Activated T-helper 1 cell treated with Interleukin-2 at 50 U/mL for 16 hours (primary cell): ENCODE data around the gene RTP2.

Source experiments
- DNase-seq: peaks from one replicate; pipeline ENCODE4 v3.0.0-alpha.2; 2020; ENCODE audit warnings: low read depth

Gene RTP2, protein sequence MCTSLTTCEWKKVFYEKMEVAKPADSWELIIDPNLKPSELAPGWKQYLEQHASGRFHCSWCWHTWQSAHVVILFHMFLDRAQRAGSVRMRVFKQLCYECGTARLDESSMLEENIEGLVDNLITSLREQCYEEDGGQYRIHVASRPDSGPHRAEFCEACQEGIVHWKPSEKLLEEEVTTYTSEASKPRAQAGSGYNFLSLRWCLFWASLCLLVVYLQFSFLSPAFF

DNA sequence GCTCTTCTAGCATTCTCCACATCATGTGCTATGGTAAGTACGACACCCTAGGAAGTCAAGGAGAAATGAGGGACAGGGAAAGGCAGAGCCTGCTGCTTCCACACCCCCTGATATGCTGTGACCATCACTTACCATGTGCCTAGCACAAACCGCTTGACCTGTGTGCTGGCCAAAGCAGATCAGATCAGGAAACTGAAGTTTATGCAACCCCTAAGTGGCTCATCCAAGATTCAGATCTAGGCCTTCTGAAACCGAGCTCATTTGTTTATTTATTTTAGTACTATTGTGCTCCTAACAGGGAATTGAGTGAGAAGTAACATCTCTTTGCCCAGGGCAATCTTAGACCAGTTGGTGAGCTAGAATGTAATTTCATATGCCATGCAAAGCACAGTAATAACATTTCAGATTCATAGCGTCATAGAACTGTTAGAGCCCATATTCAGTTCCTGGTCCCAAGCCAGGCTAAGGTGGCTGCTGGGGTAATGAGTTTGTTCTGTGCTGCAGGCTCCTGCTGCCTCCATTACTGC, at the start of gene RTP2:
RTP2 (minus strand) TSS at position 51 of the 527 bp plus-strand sequence. CDS start 429 bp downstream, outside the sequence.
- DNase-seq, result no peak

DNA sequence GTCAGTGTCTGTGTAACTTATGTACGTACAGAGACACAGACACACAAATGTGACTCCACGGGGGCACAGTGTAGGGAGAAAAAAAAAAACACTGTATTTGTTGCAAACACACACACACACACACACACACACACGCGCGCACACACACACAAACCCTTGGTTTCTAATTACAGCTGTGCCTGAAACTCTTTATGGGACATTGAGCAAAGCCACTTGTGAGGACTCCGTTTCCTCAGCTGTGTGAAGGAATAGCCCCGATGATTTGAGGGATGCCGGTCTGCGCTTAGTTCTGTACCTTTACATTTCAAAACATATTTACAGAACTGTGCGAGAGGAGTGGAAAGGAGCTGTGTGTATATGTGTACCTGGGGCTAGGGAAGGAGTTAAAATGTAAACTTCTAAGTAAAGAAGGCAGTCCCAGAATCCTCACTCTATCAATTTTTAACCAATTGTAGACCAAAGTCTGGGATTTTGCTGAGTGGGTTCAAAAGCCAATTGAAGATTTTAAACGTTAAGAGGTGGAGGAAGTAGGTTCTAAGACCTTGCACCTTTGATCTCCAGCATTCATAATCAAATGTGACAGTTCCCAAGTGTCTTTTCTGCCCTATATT, 48.3 kb upstream of the RTP2 start:
- DNase-seq, result no peak

DNA sequence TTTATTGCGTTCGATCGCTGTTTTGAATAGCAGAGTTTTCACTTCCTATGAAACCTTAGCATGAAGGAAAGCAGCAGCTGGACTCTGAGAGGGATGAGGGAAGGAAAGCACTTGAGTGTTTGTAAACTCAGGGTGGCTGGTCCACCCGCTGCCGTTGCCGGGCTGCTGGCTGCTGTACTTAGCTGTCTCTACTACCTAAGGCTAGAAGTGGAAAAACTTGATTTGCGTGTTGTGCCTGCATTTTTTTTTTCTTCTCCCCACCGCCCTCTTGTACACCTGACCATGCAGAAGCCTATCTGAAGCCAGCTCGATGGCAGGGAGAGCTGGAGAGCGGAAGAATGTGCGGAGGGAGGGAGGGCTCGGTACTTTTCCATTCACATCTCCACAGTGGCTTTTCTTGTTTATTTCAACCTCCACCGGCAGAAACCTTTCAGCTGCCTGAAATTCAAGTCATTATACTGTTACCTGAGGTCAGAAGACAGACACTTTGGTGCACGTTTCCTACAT, 47.7 kb upstream of the RTP2 start:
- no peak for DNase-seq

DNA sequence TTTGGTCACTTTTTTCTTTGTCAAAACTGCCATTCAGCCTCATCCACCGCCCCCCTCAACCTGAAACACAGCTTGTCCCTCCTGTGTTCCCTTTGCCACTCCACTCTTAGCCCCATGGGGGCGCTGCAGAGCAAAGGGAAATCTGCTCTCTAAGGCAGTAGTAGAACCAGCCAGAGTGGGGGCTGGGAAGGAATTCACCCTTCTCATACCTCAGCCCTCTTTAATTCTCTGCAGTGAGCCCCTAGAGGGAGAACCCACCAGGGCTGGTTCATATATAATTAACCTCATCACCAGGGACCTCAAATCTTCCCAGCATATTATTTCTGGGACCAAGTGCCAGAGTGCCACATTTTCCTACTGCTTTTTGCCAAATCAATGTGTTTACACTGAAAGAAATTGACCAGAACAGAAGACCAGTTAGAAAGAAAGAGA, 45.7 kb upstream of the RTP2 start:
- peak; percentile 76 for DNase-seq

DNA sequence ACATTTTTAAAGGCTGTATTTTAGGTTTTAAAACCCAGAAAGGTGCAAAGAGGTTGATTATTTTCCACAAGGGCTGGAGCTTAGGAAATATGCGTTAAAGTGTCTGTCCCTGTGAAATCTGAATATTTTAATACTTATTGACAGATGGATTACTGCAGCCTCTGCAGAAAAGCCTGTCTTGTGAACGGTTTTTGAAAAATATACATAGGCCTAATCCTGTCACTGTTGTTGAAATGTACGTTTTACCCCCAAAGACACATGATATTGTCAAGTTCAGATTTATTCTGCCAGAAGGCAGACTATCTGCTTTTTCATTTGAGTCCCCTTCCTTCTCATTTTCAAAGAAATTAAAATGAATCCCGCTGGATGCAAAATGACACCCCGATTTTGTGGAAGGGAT, 45.1 kb upstream of the RTP2 start:
- DNase-seq, result no peak

DNA sequence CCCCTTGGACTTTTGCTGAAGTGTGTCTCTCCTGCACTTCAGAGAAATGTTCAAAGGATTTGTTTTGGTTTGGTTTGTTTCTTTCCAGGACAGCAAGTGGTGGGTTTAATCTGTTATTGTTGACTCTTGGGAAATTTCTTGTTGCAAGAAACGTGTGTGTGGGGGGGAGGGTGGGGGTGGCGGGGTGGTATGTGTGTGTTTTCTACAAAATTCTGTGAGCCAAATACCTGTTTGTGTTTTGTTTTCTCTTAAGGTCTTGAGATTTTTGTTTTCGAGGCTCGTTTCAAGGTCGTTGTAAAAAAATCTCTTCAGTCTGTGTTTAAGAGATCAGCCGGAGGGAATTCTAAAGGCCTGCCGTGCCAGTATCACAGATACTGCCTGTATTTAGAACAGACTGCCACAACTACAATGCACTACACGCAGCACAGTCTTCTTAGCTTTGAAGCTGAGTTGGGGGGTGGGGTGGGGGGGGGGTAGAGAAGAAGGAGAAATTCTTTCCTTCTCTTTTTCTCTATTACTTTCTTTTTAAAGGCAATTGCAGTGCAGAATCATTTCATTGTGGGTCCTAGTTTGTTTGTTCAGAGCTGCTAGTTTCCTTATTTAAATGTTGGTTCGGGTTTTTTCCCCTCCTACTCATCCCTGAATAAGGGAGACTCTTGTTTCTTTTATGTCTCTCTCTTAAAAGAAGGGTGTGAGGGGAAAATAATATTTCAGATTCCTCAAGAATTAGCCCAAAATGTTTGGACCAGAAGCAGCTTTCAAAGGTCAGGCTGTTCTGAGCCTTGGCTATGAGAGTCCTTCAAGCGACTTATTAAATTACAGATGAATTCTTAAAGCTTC, 44.3 kb upstream of the RTP2 start:
- DNase-seq, result no peak

DNA sequence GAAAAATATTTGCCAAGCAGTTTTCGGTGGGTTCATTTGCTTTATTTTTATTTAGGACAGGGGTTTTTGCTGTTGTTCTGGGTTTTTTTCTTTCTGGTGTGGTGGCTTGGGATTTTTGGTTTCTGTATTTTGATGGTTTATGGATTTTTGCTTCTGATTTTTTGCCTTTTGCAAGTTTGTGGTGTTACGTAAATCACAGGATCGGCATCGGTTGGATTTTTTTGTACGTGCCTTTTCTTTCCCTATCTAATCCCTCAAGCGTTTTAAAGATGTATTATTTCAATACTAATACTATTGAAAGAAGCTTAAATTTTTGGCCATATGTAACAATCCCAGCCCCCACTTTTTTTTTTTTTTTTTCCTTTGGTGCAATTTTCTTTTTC, 43.7 kb upstream of the RTP2 start:
- DNase-seq, result no peak

DNA sequence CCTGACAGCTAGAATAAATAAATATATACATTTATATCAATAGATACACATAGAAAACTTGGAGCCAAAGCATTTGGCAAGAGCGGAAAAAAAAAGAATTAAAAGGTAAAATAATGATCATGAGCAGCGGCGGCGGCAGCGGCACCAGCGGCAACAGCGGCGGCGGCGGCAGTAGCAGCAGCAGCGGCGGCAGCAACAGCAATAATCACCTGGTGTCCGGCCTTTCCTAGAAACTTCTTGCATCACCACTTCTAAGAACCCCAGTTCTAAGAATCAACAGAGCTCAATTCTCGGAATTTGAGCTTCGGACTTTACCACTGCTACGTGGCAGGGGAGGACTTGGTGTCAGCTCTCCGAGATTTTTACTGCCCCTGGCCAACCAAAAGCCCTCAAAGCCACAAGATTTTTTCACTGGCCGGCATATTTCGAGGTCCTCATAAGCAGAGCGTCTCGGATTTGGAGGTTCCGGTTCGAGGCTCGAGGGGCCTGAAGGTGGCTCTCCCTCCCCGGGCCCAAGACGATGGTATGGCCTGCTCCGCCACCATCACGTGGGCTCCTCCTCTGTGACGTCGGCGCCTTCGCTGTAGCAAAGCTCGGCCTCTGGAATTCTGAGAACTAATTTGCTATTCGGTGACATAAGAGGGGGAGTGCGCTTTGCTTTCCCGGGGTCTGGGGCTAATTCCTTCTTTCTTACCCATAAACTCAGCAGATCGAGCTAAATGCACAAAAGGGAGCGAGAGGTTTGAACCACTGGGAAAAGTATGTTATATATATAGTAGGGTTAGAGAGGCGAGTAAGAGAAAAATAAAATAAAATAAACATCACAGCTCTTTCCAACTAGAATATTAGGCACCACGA, 43.1 kb upstream of the RTP2 start, which contains the start of gene BCL6:
BCL6 (minus strand) TSS at position 268 of the 858 bp plus-strand sequence. CDS start 11,775 bp downstream, outside the sequence.
- DNase-seq, result peak; percentile 75

DNA sequence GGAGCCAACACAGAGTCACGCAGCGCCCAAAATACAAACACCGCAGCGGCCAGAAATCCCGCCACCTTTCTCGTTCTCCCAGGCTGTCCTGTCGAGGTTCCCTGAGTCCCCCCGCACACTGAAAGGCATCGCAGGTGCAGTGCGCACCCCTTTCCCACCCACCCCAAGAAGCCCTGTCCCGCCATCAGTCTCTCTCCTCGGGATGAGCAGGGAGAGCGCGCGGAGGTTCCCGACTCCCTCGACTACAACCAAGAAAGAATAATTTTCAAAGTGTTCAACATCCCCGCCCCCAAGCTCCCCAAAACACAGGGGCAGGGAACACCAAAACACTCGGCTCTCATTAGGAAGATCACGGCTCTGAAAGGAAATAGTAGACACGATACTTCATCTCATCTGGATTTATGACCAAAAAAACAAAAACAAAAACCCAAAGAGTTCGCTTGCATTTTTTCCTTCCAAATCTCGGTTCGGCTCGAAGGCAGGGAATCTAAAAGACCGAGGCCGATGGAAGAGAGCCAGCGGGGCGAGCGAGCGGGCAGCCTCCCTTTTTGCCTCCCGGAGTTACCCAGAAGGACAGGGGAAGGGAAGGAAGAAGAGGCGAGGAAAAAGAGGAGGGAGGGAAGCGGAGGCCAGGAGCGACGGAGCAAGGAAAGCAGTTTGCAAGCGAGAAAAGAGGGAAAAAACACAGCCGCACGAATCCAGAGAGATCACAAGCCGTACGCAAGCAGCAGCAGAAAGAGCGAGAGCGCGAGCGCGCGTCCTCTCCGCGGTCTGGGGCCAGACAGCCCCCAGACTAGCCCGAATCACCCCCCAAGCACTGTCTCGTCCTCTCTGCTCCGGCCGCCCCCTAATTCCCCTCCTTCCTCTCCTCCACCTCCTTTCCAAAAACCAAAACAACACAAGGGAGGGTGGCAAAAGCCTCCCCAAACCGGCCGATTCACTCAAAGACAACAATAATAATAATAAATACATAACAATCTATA, 42.1 kb upstream of the RTP2 start:
- DNase-seq, result no peak

DNA sequence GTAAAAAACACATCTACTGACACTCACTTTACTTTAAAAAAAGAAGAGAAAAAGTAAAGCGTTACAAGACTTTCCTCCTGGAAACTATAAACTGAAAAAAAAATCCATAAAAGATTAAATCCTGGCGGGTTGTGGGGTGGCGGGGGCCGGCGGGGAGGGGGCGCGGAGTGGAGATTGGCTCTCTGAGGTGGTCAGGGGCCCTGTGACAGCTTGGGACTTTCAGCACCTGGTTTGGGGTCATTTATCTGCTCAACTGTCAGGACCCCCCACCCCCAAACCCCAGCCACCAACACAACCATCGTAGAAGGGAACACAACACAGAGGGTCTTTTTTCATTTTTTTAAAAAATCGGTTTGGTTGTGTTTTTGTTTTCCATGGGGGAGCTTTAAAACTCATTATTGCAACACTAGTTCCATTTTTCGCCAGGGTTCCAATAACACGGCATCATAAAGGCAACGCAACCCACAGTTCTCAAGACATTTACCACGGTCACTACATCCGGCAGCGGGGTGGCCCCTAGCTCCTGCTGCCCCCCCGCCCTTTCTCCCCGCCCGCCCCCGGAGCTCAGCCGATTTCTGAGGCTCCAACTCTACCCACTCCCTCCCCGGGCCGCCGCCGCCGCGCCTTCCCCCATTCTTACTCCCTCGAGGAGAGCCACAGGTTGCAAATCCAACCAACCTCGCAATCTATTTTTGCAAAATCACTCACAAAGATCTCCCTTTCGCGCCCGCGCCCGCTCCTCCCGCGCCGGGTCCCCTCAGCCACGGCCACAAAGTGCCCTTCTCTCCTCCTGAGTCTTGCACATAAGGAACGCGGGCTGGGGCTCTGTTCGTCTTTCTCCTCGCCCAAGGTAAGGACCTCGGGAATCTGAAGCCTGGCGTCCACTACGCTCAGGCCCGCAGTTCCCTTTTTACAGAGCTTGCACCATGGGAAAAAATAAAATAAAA, 41.1 kb upstream of the RTP2 start:
- no peak for DNase-seq

DNA sequence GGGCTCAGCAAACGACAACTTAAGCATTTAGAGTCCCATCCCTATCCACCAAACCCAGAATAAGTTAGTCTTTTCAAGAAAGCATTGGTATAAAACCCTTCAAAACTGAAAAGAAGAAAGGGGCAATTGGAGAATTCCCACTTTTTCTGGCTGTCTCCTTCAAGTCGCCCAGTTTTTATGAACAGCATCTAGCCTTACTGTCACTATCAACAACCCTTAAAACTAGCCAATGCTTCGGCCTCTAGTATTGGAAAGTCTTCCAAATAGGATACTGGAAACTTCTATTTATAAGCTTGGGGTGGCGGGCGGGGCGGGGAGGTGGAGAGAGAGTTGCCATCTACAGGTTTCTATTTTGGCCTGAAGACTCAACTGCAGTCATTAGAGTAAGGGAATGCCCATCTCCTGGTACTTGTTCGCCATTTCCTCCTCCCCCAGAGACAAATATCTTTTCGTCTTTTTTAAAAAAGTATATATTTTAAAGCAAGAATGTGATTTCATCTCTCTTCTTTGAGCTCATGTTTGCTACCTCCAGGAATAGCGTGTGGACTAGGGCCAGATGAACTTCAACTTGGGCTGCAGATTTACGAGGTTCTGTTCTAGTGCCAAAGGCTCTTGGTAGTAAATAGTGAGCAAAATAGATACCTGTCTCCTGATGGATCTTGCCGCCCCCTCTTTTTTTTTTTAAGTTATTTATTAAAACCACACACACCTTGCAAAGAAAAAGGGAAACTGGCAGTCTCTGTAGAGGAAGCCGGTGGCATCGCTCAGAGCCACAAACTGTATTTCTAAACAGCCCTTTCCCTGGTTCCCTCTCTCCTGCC, 40.2 kb upstream of the RTP2 start:
- no peak for DNase-seq

DNA sequence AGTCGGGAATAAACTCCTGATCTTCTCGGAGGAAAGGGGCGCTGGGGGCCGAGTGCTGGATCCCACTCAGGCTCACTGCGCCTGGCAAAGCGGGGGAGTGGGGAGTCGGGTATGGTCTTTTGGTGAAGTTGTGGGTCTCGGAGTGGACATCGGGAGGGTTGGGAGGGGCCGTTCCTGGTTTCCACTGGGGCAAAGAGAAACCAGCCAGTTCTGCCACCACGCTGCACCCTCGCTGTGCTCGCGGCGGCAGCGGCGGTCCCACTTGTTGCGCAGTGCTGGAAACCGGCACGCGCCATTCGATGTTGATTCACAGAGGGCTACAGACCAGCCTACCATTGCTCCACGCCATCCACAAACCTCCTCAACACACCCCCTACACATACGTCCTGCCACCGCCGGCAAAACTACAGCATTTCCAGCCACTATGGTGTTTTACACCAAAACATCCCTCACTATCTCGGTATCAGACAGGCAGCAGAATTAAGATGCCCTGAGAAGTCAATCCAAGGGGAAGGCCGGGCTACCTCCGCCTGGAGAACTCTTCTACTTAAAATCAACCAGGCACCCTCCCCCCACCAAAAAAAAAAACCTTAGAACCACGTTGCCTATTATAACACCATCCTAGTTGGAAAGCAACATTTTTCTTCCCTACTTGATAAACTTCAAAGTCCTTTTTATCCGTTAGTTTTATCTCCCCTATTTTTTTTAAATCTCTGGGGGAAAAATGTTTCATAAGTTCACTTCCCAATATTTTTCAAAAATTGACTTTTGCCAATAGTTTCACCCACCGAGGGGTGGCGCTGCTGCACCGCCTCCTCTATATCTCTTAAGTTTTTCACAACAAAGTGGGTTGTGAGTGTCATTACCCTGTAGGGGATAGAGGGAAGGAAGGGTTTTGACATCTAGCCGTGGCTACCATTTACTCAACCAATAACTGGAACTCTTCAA, 39.3 kb upstream of the RTP2 start:
- no peak for DNase-seq

DNA sequence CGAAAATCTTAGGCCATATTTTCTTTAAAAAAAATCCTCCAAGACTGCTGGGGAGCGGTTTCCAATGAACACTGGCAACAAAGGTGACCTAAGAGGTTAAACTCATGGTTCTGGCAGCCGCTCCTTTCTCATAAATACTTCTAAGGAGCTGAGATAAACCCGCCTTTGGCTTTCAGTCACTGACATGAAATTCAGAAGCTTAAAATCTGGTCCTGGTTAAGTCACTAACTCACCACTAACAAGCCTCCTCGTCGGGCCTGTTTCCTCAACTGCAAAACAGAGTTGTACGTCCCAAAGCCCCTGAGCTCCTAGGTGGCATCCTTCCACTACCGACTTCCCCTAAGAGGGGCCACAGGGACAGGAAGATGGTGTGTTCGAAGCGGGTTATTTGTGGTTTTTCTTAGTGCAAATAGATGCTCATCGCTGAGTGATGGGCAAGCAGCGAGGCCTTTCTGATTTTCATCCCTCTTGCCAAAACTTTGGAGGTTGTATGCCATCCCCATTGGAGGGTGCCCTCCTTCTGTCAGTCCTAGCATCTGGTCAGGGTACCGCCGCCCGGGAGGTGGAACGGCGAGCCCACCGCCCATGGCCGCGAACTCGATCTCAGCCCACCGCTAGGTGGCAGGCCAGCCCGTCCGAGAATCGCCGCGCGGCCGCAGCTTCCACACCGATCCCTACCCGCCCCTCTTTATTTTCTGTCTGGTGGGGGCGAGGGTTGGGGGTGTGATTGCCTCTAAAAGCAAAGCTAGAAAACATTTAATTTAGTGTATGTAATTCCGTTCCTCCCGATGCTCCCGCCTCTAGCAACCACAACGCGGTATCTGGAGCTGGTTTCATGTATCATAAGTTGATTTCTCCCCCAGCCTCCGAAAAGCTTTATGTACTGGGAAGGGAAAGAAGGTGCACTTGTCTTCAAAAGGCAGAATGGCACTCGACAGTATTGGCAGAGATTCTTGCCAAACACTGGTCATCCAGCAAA, 38.4 kb upstream of the RTP2 start:
- DNase-seq, result peak; percentile 56

DNA sequence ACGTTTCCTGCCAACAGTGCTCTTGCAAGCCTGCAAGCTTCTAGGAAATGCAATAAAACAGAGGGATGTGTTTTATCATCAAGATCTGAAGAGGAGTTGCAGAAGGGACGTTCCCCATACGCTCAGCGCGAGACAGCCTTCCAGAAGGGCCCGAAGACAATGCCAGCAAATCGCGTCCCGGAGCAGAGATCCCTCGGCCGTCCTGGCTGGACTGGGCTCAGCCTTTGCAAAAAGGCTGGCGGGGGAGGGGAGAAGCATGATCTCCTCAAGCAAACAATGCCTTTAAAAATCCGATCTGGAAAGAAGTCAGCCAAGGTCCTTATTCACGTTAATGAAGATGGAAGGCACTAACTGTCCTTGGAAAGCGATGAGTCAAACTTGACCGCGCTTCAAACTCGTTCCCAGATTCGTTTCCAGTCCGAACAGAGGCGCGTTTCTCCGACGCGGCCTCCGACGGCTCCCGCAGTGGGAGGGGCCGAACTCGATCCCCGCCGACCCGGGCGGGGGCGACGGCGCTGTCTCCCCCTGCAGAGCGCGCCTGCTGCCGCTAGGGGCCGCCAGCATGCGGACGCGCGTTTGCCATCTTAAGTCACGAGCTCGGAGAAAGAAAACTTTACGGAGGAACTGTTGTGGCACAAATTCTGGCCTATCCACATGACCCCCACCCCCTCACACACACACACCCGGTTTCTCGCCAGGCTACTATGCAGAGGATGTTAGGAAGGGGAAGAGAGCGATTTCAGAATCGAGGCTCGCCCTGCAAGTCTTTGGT, 37.4 kb upstream of the RTP2 start:
- DNase-seq, result peak; percentile 73

DNA sequence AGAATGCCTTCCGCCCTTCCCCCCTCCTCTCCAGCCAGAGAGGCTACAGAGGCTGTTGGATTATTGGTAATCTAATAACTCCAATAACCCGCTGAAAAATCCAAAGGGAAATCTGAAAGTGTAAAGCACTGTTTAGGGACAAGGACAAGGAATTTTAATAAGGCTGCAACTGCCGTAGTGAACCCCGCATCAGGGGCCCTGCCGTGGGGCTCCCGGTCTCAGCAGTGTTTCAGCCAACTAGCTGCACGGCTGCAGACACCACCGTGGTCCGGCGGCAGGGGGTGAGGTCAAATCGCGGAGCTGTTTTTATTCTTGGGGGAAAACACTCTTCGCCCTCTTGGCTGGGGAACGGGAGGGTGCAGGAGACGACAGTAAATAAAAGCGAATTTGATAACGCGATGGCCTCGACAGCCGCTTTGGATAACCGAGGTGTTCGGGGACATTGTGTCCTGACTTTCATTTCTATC, 36.8 kb upstream of the RTP2 start:
- no peak for DNase-seq
